ENCODE data around the gene DNAH11.
"Not testable (repeated sequence)": the region's sequence is repeated elsewhere in the genome, so short reads cannot be mapped to it uniquely, and the experiment has no call there.

Gene DNAH11

DNA sequence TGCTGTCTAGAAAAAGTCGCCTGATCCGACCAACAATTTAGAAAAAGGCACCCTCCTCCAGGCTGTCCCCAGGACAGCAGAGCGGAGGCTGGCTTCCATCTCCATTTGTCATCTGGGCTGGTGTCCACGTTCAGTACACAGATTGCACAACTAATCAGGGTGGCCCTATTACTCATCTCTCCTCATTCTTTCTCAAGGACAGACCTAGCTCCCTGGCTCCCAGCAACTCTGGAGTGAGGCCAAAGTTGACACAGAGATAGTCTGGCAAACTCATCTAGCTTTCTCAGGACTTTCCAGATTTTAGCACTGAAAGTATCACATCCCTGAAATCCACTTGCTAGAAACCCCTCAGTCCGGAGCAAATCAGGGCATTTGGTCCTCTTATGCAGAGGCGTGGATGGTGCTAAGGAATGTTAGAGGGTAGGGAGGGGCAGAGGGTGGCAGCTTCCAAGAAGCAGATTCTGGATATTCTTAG, 75.1 kb downstream of the DNAH11 start:
- DNase-seq, result no peak

DNA sequence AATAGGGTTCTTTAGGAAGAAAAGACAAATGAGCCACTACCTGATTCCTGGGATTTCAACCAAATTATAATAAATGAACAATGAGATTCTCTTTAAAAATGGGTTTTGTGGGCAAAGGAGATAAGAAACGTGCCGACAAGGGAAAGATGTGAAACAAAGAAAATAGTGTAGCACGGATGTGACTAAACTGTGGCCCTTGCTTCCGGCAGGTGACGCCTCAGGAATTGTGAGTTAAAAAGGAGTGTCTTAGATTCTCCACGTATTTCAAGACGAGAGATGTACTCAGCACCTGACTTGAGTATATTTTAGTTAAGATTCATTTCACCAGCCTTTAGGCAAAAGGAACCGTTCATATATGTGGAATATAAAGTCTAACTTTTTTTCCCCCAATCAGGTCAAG, 75.9 kb downstream of the DNAH11 start:
- no peak for DNase-seq

DNA sequence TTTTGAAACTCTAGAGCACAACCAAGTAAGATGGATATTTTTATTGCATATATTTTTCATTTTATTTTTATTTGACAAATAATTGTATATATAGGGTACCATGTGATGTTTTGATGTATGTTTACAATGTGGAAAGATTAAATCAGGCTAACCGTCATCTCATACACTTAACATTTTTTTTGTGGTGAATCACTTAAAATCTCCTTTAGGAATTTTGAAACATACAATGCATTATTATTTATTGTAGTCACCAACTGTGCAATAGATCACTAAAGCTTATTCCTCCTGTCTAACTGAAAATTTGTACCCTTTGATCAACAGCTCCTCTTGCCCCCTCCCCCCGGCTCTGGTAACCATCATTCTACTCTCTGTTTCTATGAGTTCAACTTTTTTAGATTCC, 77.2 kb downstream of the DNAH11 start:
- DNase-seq, result no peak

DNA sequence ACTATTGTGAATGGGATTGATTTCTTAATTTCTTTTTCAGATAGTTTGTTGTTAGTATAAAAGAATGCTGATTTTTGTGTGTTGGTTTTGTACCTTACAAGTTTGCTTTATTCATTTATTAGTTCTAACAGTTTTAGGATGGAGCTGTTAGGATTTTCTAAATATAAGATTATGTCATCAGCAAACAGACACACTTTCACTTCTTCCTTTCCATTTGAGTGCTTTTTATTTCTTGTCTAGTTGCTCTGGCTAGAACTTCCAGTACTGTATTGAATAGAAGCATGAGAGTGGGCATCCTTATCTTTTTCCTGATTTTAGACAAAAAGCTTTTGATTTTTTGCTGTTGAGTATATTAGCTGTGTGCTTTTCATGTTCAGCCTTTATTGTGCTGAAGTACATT, 81.5 kb downstream of the DNAH11 start:
- DNase-seq, result no peak

DNA sequence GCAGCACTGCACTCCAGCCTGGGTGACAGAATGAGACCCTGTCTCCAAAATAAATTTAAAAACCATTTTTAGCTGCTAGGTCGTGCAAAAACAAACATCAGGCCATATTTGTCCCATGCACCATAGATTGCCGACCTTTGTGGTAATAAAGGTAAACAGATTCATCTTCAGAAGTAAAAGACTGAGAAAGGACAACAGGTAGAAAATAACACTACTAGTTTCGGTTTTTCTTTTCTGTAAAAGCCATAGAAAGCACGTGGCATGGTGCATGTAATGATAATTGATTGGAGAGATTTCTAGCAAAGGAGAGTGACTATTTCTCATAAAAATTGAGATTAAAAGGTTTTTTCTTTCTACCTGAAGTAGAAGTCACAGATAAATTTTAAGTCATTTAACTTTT, 93.9 kb downstream of the DNAH11 start:
- no peak for DNase-seq

DNA sequence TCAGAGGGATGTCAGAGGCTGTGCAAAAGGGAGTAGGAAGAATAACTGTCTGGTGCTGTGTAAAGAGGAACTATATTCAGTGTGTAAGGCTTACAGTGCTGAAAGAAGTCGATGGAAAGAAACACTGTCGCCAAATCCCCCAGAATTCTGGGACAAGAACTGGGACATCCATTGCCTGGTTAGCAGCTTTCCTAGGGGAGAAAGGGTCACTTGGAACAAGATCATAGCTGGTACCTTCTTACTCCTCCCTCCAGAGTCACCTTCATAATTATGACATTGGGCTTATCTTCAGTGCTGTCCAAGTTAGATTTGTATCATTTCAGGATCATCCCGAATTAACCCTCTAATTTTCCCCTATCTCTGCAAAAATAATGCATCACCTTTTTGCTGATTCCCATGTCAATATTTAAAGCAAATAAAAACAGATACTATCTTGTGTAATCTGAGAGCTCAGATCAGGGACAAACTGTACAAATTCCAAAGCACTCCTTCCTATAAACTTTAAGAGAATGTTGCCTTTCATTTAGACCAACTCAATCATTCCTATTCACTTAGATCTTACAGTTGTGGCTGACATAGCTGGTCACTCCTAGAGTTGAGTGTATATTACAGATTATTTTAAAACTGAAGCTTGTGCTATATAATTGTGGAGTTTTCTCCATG, 96.5 kb downstream of the DNAH11 start:
- DNase-seq, result no peak

DNA sequence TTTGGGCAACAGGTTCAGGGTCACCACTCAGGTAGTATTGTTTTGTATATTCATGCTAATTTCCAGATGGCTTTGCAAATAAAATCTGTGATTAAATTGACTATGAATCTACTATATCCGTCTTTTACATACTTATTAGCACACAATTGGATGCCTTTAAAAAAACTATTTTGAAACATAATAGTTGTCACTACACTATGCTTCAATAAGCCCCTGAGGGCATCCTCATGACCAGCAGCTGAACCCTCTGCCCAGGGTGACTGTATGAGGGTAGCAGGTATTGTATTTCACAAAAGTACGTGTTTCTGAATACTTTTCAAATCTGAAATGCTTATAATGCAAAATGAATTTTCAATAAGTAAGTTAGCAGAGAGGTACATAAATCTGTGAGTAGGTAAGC, 97.3 kb downstream of the DNAH11 start:
- no peak for DNase-seq

DNA sequence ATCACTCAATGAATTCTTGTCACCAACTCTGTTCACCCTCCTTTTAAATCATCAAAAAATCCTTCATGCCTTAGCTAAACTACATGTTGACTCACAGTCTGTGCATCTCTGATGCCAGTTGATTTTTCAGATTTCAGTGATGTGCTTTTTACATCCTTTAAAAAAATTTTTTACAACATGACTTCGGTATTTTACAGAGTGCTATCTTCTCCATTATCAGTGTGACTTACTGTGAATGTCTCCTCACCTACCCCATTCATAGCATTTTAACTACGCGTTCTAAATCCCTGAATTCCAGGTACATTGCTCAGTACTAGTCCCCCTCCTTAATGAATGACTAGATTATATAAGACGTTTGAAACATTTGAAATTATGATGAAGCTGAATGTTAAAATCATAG, 98.7 kb downstream of the DNAH11 start:
- no peak for DNase-seq

DNA sequence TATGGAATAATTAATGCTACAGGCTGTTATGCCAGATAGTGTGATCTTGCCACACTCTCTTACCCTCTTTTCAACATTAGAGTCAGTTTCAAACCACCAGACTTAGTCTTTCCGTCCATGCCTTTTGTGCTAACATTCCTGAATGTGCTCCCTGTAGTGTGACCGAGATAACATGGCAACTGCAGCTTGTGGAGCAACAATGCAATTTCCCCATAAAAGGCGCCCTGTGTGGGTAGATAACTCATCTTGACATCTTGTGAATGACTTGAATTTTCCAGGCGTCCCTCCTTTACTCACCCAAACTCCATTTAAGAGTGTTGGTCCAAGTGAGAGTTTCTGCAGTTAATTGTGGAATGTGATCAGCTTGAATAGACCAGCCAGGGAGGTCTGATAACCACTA, 99.6 kb downstream of the DNAH11 start:
- DNase-seq, result no peak

DNA sequence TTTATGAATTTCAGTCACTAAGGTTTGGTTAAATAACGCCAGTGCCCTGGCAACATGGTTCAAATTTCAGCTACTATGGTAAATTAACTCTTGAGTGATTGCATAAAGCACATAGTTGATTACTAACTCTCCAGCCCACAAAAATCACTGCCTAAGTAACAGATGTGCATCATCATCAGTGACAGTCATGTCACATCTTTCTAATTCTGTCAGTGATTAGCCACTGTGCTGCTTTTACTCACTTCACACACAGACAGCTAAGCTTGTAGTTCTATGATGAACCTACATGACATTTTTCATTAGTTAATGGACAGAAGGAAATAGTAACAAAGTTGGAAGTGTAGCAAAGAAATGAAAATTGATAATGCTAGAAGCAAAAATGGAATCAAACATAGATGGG, 108.9 kb downstream of the DNAH11 start:
- DNase-seq, result no peak

DNA sequence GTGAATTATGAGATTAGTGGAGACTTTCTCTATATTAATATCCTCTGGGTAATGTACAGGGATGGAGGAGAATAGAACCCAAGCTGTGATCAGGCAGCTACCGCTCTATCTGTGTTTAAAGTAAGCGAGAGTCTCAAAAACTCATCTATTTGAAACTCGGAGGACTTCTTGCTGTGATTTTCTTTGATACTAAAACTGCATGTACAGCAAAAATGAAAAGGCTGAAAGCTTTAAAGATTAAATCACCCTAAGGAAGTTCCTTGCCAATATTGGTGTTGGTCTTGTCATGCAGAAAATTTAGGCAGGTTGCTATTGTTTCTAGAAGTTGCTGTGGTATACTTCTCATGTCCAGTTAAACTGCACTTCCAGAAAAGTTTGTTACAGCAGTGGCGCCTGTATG, 110.8 kb downstream of the DNAH11 start:
- no peak for DNase-seq

DNA sequence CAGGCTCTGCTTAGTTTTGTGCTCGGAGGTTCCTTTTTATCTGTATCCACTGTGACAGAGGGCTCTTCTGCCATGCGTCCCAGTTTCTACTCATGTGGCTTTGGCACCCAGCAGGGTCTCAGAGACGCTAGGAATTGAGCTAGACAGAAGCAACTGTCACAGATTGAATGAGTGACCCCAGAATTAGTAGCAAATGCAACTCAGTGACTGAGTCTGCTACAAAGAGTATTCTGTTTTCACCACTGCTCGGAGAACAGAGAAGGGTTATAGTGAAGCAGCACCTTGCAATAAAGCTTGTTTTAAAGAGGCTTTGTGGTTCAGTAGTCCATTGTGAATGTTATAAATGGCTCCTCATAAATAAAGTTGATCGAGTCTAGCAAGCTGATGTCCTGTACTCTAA, 113.2 kb downstream of the DNAH11 start:
- DNase-seq, result no peak

DNA sequence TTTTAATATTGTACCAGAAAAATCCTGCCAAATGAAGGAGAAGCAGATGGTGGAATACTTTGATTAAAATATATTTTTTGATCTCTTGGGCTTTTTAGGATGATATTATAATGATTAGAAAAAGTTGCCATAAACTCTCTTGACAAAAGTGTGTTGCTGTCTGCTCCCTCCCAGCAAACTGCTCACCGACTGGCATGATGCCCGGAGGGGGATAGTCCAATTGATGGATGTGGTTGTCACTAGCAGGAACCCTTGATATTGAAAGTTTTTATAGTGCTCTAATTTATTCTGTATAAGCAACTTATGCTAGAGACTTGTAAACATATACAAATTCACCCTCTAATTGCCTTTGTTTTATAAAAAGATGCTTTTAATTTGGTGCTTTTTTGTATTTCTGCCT, 114.0 kb downstream of the DNAH11 start:
- no peak for DNase-seq

DNA sequence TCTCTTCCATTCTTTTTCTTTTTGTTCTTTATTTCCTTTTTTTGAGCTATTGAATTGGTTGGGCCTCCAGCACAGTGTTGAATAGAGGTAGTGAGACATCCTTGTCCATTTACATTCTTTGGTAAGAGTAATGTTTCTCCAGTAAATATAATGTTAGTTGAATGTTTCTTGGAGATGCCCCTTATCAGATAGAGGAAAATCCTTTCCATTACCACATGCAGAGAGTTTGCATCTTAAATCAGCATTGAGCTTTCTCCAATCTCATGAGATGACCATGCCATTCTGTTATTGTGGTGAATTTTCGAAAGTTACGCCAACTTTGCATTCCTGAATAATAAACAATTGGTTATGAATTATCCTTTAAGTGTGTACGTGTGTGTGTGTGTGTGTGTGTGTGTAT, 127.7 kb downstream of the DNAH11 start:
- no peak for DNase-seq

DNA sequence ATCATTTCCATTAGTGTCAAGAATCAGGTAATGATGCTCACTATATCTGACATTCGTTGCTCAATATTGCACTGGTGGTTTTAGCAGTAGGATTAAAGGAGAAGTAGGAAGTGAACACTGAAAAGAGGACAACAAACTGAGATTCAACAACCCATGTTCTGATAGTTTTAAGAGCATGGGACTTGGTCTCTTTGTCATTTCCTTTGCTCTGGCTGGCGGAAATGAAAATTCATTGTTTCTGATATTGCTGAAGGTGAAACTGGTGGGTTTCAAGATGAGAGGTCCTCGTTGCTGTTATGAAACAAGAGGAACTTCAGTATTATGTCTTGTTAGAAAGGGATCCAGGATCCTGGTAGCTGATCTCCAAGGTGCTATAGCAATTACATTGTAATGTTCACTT, 129.0 kb downstream of the DNAH11 start:
- DNase-seq, result no peak

DNA sequence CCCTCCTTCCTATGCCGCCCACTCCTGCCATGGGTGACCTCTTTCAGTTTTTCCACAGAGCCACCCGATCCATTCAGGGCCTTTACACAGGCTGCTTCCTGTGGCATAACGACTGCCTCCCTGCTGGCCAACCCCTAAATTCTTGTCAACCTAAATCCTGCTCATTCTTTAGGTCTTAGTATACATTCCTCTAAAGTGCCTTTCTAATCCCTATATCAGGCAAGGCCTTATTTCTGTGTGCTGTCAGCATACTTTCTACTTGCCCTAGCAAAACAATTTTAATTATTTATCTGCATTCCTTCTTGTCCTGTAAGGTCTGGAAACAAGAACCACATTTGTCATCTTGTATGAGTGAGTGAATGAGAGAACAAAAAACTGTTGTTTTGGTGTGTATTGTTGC, 132.4 kb downstream of the DNAH11 start:
- DNase-seq, result no peak

DNA sequence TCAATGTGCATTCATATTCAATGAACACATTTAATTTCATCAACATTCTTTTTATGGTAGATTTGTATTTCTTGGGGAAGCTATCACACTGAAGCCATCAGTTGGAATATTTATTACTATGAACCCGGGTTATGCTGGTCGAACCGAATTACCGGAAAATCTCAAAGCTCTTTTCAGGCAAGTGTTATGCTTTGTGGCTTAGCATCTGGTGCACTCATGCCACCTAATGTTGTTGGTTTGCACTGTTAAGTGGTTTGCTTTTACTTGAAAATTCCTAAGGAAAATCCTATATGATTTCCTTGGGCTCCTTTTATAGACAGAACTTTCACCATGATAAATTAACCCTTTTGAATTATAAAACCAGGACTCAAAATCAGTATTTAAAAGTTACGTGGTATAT, 147.9 kb downstream of the DNAH11 start:
- DNase-seq, result no peak

DNA sequence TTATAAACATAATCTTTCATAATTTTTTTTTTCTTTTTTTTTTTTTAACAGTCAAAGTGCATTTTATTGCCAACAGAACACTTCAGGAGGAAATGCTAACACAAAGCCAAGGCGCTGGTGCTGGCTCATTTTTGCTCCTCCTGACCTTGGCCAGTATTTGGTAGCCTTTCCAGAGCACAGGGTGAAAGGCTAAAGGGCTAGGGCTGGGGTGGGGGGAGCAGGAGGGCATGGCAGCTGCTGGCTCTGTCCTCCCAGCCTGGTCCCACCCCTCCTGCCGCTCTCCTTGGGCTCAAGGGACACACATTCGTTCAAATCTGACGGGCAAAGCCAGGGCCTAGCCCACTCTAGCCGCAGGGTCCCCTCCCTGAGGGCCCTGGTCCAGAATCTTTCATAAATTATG, 148.3 kb downstream of the DNAH11 start:
- DNase-seq, result not testable (repeated sequence)

DNA sequence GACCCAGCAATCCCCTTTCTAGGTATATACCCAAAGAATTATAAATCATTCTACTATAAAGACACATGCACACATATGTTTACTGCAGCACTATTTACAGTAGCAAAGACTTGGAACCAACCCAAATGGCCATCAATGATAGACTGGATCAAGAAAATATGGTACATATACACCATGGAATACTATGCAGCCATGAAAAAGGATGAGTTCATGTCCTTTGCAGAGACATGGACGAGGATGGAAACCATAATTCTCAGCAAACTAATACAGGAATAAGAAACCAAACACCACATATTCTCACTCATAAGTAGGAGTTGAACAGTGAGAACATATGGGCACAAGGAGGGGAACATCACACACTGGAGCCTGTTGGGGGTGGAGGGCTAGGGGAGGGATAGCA, 157.7 kb downstream of the DNAH11 start:
- DNase-seq, result not testable (repeated sequence)

DNA sequence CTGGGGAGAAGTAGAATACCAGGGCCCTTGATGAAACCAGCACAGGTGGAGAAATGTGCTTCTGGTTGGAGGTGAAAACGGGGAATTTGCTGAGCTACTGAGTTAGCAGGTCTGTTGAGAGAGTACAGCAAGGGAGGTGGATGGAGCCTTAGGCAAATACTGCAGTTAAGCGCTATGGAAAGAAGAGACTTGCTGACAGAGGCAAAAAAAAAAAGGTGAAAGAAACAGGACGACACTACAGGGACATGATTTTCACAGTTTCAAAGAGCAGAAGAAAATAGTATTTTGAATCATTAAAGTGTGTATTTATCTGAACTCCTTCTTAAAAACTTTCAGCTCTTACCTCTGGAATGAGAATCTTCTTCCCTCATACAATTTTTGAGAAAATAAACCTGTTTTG, 159.5 kb downstream of the DNAH11 start:
- no peak for DNase-seq

DNA sequence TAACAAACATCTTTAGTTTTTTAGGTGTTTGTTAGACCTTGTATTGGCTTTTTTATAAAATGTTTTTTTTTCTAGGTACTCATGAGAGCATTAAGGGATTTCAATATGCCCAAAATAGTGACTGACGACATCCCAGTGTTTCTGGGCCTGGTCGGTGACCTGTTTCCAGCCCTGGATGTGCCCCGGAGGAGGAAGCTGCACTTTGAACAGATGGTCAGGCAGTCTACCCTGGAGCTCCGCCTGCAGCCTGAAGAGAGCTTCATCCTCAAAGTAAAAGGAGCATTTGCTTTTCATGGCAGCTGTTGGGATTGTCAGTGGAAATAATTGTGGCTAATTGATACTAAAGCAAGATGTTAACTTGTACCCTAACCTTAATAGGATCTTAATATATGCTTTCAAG, 161.5 kb downstream of the DNAH11 start:
- DNase-seq, result no peak

DNA sequence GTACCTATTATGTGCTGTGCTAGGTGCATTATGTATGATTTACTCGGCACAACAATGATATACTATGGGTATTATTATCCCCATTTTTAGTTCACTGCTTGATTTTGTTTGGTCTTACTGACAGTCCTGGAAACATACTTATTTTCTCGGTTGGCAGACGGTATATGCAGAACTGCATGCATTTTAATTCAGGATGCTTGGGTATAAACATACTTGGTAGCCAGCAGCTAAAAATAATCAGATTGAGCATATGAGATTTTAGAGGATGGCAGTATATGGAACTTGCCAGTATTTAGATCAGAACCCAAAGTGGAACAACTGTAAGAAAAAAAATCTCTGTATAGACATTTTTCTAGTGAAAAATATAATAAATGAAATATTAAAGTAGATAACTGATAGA, 163.3 kb downstream of the DNAH11 start:
- no peak for DNase-seq

DNA sequence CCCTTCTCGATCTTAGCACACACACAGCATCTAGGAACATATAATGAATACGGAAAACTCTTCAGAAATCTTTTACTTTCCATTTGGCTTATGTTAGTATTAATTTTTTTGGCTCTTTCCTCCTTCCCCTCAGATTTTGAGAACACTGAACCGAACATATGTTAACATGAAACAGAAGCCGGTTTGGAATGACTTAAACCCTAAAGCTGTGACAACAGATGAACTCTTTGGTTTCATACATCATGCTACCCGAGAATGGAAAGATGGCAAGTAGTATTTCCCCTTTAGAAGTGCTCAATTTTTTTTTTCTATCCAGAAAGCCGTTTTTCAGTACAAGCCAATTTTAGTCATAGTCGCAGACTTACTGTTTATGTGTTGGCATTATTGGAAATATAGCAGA, 164.7 kb downstream of the DNAH11 start:
- no peak for DNase-seq

DNA sequence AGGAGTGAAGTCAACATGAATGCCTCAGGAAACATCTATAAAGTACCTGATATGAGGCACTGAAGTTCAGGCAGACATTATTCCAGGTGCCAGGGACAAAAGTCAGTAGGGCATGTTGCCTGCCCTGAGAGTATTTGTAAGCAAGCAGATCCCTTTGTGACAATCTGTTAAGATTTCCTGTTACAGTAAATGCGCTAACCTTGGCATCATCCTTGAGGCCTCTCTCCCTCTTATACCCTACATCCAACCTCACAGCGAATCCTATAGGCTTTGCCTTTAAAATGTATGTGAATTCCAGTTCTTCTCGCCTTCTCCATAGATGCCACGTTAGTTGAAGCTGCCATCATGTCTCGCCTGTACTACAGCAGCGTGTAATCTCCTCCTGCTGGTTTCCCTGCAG, 165.3 kb downstream of the DNAH11 start:
- DNase-seq, result no peak

DNA sequence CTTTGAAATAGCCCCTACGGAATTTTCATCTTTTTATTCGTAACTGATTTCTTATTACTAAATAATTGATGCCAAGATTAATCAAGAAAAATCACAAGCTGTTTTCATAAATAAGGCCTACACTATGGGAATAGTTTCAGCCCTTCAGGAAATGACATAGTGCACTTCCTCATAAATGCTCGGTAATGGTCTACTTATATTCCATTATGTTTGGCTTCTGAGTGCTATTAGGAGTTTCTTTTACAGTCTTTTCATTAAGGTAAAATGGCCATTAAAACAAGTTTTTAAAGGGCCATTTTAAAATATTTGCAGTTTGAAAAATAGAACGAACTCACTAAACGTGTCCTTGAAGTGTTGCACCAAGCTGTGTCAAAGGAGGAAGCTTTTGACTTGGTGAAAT, 174.5 kb downstream of the DNAH11 start:
- DNase-seq, result no peak

DNA sequence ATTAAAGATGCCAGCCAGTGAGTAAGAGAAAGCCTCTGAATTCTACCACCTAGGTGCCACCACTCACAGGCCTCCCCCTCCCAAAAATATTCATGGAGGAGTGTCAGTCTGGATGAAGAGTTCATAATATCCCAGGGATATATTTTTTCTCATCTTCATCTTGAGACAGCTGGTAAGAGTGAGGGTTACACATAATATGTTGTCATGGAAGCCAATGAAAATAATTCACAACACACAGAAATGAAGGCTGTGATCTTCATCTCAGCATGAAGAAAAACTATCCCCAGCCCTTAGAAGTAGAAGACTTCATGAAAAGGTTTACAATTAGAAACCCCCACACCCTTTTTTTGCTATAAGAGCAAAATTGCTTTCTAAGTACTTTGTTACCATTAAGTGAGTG, 175.6 kb downstream of the DNAH11 start:
- no peak for DNase-seq
